Mesendoderm (in vitro differentiated cells): Measurements from ENCODE around the gene SEPTIN10.

Source experiments
- DNase-seq: peaks from one replicate; pipeline ENCODE4 v3.0.0; 2013
- H2AK5ac ChIP-seq: 2 replicates; pipeline ENCODE4 v1.6.1; 2013; ENCODE audit warnings: low read length, inconsistent platforms
- H2BK120ac ChIP-seq: 2 replicates; pipeline ENCODE4 v1.6.1; 2013; ENCODE audit warnings: low read depth, mild to moderate bottlenecking, low read length, moderate library complexity, mixed read lengths
- H2BK15ac ChIP-seq: replicated peaks from 2 replicates; pipeline ENCODE4 v1.6.1; 2013; ENCODE audit warnings: low read depth, mild to moderate bottlenecking, moderate library complexity
- H2BK5ac ChIP-seq: 2 replicates; pipeline ENCODE4 v1.6.1; 2013; ENCODE audit warnings: low read length, inconsistent platforms
- H3K18ac ChIP-seq: 2 replicates; pipeline ENCODE4 v1.6.1; 2013; ENCODE audit warnings: mild to moderate bottlenecking, low read length, mixed read lengths
- H3K23ac ChIP-seq: one replicate; pipeline ENCODE4 v1.6.1; 2013; ENCODE audit warnings: low read length
- H3K27ac ChIP-seq: 2 replicates; pipeline ENCODE4 v1.5.1; 2013; ENCODE audit warnings: low read depth, mild to moderate bottlenecking, inconsistent platforms, low read length, moderate library complexity
- H3K27me3 ChIP-seq: 2 replicates; pipeline ENCODE4 v1.6.1; 2013; ENCODE audit warnings: low read length, control low read depth, mild to moderate bottlenecking, inconsistent platforms; ENCODE audit not compliant: insufficient read depth, poor library complexity
- H3K36me3 ChIP-seq: 2 replicates; pipeline ENCODE4 v1.6.1; 2013; ENCODE audit warnings: low read length, inconsistent platforms; ENCODE audit not compliant: control insufficient read depth, insufficient read depth
- H3K4ac ChIP-seq: one replicate; pipeline ENCODE4 v1.6.1; 2013; ENCODE audit warnings: low read depth, mild to moderate bottlenecking, low read length, moderate library complexity
- H3K4me1 ChIP-seq: 2 replicates; pipeline ENCODE4 v1.6.1; 2013; ENCODE audit warnings: low read depth, low read length, inconsistent platforms; ENCODE audit not compliant: control insufficient read depth
- H3K4me2 ChIP-seq: 2 replicates; pipeline ENCODE4 v1.6.1; 2013; ENCODE audit warnings: low read length
- H3K4me3 ChIP-seq: 2 replicates; pipeline ENCODE4 v1.5.1; 2013; ENCODE audit warnings: mild to moderate bottlenecking, low read length
- H3K56ac ChIP-seq: one replicate; pipeline ENCODE4 v1.6.1; 2013; ENCODE audit warnings: low read length
- H3K79me1 ChIP-seq: 2 replicates; pipeline ENCODE4 v1.6.1; 2013; ENCODE audit warnings: low read length, inconsistent platforms
- H3K79me2 ChIP-seq: 2 replicates; pipeline ENCODE4 v1.6.1; 2013; ENCODE audit warnings: mild to moderate bottlenecking, low read length; ENCODE audit not compliant: control insufficient read depth, insufficient read depth
- H3K9ac ChIP-seq: 2 replicates; pipeline ENCODE4 v1.6.1; 2013; ENCODE audit warnings: low read length, inconsistent platforms
- H4K5ac ChIP-seq: one replicate; pipeline ENCODE4 v1.6.1; 2013; ENCODE audit warnings: low read length
- H4K8ac ChIP-seq: one replicate; pipeline ENCODE4 v1.6.1; 2013; ENCODE audit warnings: low read depth, mild to moderate bottlenecking, control low read depth, low read length, moderate library complexity
- WGBS: extraction: QIAGEN DNeasy Blood & Tissue Kit; methylation state at CpG from one replicate; pipeline ENCODE4 v1.1.7; 2013; ENCODE audit warnings: low lambda C conversion rate, missing lambda C conversion rate; ENCODE audit not compliant: insufficient coverage; ENCODE audit errors: extremely low coverage; 5-methylcytosine and 5-hydroxymethylcytosine counted together

SEPTIN10 gene

DNA sequence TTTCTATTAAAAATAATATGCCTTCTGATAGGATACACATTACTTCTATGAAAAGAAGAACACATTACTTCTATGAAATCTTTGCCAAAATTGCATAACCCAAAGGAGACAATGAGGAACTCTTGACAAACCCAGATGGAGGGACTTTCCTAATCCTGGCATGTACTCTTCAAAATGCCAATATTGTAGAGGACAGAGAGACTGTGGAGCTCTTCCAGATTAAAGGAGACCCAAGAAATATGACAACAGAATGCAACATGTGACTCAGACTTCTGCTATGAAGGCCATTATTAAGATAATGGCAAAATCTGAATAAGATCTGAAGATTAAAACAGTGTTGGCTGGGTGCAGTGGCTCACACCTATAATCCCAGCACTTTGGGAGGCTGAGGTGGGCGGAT is 22.6 kb upstream of the SEPTIN10 start:
- H3K36me3 ChIP-seq = no peaks in the 10 kb centered on the region
- H3K79me2 ChIP-seq = no peaks in the 10 kb centered on the region
- DNase-seq = no peak
- H2BK15ac ChIP-seq = no peak overlapping the region
- no peak overlapping the region for H3K4me2 ChIP-seq
- no peak overlapping the region for H3K56ac ChIP-seq
- H3K27ac ChIP-seq = no peak overlapping the region
- H3K4me1 ChIP-seq = no peaks in the 10 kb centered on the region
- no peak overlapping the region for H4K8ac ChIP-seq
- H3K18ac ChIP-seq = no peak overlapping the region
- no peak overlapping the region for H3K9ac ChIP-seq
- no peaks in the 10 kb centered on the region for H3K79me1 ChIP-seq
- H2BK5ac ChIP-seq = no peak overlapping the region
- no CpG with 5 or more reads among the region's 1 CpG for WGBS
- H3K4ac ChIP-seq = no peak overlapping the region
- no peak overlapping the region for H4K5ac ChIP-seq
- no peak overlapping the region for H3K4me3 ChIP-seq
- H2AK5ac ChIP-seq = no peak overlapping the region
- H3K27me3 ChIP-seq = no peaks in the 10 kb centered on the region
- no peak overlapping the region for H2BK120ac ChIP-seq
- no peak overlapping the region for H3K23ac ChIP-seq

DNA sequence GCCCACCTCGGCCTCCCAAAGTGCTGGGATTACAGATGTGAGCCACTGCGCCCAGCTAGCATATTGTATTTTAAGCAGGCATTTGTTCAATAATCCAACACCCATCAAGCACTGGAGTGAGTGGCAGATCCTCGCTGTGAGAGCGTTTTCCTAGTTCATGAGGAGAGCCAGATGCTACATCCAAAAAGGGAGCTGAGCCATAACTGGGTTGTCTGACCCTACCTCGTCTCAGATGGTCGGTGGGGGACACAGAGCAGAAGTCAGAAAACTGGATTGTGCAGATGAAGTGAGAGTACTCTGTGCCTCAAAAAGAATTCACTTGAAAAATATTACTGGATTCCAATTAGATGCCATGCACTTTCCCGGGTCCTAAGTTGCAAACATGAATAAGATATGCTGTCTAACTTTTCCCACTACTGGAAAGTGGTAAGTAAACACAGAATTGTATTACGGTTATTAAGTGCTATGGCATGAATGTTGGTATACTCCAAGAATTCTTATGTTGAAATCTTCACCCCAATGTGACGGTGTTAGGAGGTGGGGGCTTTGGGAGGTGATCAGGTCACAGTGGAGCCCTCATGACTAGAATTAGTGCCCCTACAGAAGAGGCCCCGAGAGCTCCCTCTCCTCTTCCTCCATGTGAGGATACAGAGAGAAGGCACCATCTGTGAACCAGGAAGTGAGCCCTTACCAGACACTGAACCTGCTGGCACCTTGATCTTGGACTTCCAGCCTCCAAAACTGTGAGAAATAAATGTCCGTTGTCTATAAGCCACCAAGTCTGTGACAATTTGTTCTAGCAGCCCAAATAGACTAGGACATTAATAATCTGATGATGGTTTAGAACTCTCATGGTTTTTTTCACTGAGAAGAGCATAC is 21.9 kb upstream of the SEPTIN10 start:
- Histone ChIP-seq H4K8ac (no peak overlapping the region), H3K4ac (no peak overlapping the region), H4K5ac (no peak overlapping the region), H3K23ac (no peak overlapping the region), H2AK5ac (no peak overlapping the region), H2BK120ac (no peak overlapping the region), H3K4me1 (no peaks in the 10 kb centered on the region), H3K27me3 (no peaks in the 10 kb centered on the region), H3K56ac (no peak overlapping the region), H3K27ac (no peak overlapping the region), H3K79me1 (no peaks in the 10 kb centered on the region), H2BK15ac (no peak overlapping the region), H3K79me2 (no peaks in the 10 kb centered on the region), H3K36me3 (no peaks in the 10 kb centered on the region), H3K4me3 (no peak overlapping the region), H2BK5ac (no peak overlapping the region), H3K9ac (no peak overlapping the region), H3K4me2 (no peak overlapping the region), H3K18ac (no peak overlapping the region)
- no peak for DNase-seq
- no CpG with 5 or more reads among the region's 11 CpGs for WGBS

DNA sequence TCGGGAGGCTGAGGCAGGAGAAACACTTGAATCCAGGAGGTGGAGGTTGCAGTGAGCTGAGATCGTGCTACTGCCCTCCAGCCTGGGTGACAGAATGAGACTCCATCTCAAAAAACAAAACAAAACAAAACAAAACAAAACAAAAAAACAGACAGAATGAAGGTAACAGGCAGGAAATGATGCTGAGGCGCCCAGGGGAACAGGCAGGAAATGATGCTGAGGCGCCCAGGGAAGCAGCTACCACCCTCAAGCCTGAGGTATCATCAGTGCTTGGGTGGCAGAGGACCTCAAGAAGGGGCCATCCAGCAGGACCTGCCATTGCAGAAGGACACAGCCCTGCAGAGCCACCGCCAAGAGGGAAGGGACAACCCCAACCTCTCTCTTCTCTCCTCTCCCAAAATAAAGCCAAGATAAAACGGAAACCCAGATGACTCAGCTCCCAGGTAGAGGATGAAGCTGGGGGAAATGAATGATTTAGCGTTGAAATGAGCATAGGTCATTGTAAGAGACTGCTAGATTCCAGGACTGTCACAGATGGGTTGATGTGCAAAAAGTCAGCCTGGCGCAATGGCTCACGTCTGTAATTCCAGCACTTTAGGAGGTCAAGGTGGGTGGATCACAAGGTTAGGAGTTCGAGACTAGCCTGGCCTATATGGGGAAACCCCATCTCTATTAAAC is 19.7 kb upstream of the SEPTIN10 start:
- no peak overlapping the region for H2AK5ac ChIP-seq

GRCh38 chr2:109632158-109632789 is 18.5 kb upstream of the SEPTIN10 start:
- Histone ChIP-seq H2BK120ac (no peak overlapping the region), H3K18ac (no peak overlapping the region), H3K79me2 (no peaks in the 10 kb centered on the region), H3K4me3 (no peak overlapping the region), H3K4ac (no peak overlapping the region), H3K27ac (no peak overlapping the region), H3K27me3 (no peaks in the 10 kb centered on the region), H2BK5ac (no peak overlapping the region), H3K4me1 (no peaks in the 10 kb centered on the region), H3K56ac (no peak overlapping the region), H3K23ac (no peak overlapping the region), H4K8ac (no peak overlapping the region), H3K36me3 (no peaks in the 10 kb centered on the region), H2BK15ac (no peak overlapping the region), H3K9ac (no peak overlapping the region), H3K4me2 (no peak overlapping the region), H4K5ac (no peak overlapping the region), H3K79me1 (no peaks in the 10 kb centered on the region), H2AK5ac (no peak overlapping the region)
- DNase-seq = no peak
- WGBS = no CpG with 5 or more reads among the region's 14 CpGs

More for the DNA sequence above, 19.7 kb upstream of the SEPTIN10 start:
- Histone ChIP-seq H3K4me2 (no peak overlapping the region), H3K9ac (no peak overlapping the region), H3K18ac (no peak overlapping the region), H3K4me1 (no peaks in the 10 kb centered on the region), H2BK15ac (no peak overlapping the region), H3K36me3 (no peaks in the 10 kb centered on the region), H4K8ac (no peak overlapping the region), H3K79me1 (no peaks in the 10 kb centered on the region), H3K56ac (no peak overlapping the region), H4K5ac (no peak overlapping the region), H3K27me3 (no peaks in the 10 kb centered on the region), H3K23ac (no peak overlapping the region), H3K79me2 (no peaks in the 10 kb centered on the region), H3K27ac (no peak overlapping the region), H3K4me3 (no peak overlapping the region), H2BK120ac (no peak overlapping the region), H3K4ac (no peak overlapping the region), H2BK5ac (no peak overlapping the region)
- no peak for DNase-seq
- no CpG with 5 or more reads among the region's 10 CpGs for WGBS

DNA sequence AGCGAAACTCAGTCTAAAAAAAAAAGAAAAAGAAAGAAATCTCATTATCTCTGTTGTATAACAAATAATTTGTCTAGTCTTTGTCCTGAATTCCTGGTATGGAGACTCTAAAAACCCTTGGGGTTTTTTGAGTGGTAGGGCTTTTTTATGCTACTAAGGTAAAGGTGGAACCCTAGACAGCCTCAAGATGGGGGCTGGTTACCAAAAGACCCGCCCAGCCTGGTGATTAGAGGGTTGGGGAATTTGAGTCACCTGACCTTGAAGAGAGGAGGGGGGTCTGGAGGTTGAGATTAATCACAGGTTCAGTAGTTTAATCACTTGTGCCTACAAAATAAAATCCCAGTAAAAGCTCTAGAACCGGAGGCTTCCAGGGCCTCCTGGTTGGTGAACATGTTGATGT is 18.0 kb upstream of the SEPTIN10 start:
- Histone ChIP-seq H4K5ac (no peak overlapping the region), H3K79me1 (no peaks in the 10 kb centered on the region), H3K27ac (no peak overlapping the region), H3K36me3 (no peaks in the 10 kb centered on the region), H3K4me2 (no peak overlapping the region), H2AK5ac (no peak overlapping the region), H3K56ac (peak overlapping the region; percentile 15), H2BK120ac (no peak overlapping the region), H4K8ac (no peak overlapping the region), H3K4me1 (no peaks in the 10 kb centered on the region), H3K4ac (no peak overlapping the region), H2BK5ac (no peak overlapping the region), H3K27me3 (no peaks in the 10 kb centered on the region), H3K79me2 (no peaks in the 10 kb centered on the region), H3K18ac (no peak overlapping the region), H3K23ac (no peak overlapping the region), H3K9ac (no peak overlapping the region), H3K4me3 (no peak overlapping the region), H2BK15ac (no peak overlapping the region)
- WGBS = no CpG with 5 or more reads among the region's 3 CpGs
- no peak for DNase-seq
